Retinal pigment epithelial cell (primary cell): ENCODE data around the gene FOXP4.

ENCODE experiments used
- DNase-seq: peaks from one replicate; pipeline ENCODE4 v3.0.0-alpha.2; 2010; ENCODE audit warnings: low read depth
- H3K4me3 ChIP-seq: 2 replicates; pipeline ENCODE4 v1.5.1; 2011; ENCODE audit warnings: mild to moderate bottlenecking, low read length, control low read depth, moderate library complexity
- TF ChIP-seq, protein P1 (sequence below): conservative IDR thresholded peaks from 2 replicates; pipeline ENCODE4 v1.5.1; 2011; ENCODE audit warnings: low read depth, low read length, control low read depth, inconsistent platforms

Gene FOXP4

DNA sequence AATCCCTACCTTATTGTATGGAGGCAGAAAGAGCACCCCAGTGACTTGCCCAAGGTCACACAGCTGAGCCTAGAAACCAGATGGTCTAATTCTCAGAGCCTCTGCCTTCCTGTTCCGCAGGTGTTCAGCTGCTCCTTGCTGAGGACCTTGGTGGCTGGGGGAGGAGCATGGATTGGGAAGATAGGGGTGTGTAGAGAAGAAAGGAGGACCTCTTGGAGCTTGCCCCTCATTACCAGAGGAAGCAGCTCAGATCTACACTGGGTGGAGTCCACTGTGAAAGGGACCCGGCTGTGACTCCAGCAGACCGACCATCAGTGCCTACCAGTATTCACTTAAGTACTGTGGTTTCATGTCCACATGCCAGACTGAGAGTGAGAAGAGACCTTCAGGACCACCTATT lies 15.2 kb downstream of the FOXP4 start:
- TF ChIP-seq, protein P1, sequence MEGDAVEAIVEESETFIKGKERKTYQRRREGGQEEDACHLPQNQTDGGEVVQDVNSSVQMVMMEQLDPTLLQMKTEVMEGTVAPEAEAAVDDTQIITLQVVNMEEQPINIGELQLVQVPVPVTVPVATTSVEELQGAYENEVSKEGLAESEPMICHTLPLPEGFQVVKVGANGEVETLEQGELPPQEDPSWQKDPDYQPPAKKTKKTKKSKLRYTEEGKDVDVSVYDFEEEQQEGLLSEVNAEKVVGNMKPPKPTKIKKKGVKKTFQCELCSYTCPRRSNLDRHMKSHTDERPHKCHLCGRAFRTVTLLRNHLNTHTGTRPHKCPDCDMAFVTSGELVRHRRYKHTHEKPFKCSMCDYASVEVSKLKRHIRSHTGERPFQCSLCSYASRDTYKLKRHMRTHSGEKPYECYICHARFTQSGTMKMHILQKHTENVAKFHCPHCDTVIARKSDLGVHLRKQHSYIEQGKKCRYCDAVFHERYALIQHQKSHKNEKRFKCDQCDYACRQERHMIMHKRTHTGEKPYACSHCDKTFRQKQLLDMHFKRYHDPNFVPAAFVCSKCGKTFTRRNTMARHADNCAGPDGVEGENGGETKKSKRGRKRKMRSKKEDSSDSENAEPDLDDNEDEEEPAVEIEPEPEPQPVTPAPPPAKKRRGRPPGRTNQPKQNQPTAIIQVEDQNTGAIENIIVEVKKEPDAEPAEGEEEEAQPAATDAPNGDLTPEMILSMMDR, result no peak
- no peak overlapping the region for H3K4me3 ChIP-seq
- DNase-seq, result no peak

DNA sequence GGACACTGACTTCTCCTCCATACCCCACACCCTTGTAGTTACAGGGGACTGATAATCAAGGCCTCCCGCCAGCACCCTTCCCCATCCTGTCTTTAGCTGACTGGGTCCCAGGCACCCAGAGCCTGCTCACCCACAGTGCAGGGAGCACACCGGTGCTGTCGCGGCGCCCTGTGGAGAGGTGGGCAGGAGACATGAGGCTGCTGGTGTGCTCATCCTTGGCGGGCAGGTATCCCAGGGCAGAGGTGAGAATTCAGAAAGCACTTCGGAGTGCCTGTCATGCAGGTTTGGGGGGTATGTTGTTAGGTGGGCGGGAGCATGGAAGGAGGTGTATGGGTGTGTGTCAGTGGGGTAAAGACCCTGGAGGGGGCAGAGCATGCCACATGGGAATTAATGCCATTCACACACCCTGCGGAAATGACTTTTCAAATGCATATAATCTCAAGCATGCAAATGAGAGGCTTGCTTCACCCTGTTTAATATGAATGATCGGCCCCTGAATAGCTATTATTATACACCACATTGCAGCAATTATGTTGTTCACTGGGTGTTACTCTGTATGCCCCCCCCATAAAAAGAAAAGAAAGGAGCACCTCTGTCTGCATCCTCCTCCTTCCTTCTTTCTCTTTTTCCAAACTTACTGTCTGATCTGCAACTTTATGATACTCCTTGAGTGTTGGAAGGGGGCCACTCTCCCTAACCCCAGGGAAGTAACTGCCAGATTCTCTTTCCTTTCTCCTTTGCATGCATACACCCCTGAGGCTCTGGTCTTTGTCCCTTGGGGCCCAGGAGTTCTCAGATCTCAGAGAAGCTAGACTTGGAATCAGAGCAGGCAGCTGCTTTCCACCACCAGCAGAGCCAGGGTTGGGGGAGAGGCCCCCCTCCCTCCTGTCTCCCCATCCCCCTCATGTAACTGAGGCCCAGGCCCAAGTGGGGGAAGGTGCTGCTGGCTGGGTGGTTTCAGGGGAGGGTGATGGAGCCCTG lies 16.0 kb downstream of the FOXP4 start:
- TF ChIP-seq, protein P1, result no peak
- H3K4me3 ChIP-seq, result no peak overlapping the region
- no peak for DNase-seq

DNA sequence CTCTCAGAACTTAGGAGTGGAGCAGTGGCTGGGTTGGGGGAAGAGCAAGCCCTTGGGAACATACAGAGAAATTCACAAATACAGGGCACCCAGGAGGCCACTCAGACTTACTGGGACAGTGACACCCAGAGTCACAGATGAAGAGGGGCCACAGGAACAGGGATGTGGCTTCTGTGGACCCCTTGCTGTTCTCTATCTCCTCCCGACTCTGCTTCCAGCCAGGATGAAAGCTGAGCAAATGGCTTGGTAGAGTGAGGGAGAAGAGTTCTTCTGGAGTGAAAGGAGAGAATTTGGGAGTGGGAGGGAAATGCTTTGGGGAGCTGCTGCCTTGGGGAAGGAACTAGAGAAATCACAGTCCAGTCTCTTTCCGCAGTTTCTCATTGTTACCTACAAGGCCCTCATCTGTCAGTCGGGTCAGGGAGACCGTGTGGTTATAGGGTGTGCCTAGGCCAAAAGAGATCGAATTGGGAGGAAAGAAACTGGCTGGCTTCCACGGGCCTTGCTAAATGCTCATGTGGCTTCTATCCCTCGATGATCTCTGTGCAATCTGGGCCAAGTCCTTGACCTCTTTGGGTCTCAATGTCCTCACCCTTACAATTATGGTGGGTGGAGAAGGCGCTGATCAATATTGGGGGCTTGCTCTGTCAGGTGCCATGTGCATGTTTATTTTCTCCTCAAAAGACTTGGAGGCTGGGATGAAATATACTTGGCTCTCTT lies 17.0 kb downstream of the FOXP4 start:
- TF ChIP-seq, protein P1, result no peak
- no peak overlapping the region for H3K4me3 ChIP-seq
- DNase-seq, result no peak

DNA sequence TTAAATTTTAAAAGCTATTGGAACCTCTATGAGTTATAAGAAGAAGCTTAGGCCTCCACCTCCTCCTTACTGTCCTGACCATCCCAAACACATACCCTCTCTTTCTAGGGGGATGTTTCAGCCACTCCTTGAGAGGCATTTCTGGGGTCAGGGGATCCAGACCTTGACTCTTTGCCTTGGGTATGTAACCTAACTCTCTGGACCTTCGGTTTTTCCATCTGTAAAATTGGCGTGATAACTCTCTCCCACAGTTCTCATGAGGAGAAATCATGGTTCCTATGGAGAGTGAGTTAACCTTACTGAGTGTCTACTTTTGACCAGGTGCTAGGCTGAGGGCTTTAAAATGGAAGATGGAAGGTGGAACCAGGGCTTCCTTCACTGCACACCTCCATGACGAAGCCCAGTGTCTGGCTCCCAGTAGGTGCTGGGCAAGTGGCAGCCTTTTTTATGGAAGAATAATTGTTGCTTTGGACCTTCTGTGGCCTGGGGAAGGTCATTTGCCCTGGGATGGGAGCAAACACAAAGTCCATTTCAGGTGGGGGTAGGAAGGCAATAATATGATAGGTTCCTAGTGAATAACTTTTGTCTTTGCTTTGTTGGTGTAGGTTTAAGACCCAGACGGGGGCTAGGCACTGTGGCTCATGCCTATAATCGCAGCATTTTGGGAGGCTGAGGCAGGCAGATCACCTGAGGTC lies 18.4 kb downstream of the FOXP4 start:
- DNase-seq, result no peak
- H3K4me3 ChIP-seq, result no peak overlapping the region
- TF ChIP-seq, protein P1, result no peak

DNA sequence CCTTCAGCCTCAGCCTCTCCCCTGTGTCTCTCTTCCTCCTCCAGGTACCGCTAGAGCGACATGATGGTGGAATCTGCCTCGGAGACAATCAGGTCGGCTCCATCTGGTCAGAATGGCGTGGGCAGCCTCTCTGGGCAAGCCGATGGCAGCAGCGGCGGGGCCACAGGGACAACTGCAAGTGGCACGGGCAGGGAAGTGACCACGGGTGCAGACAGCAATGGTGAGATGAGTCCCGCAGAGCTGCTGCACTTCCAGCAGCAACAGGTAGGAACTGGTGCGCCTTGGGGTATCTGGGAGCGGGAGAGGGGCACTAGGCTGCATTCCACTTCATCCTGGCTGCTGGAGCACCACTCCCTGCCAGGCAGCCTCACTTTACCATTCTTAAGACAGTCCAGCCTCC lies 19.5 kb downstream of the FOXP4 start:
- TF ChIP-seq, protein P1, result no peak
- no peak overlapping the region for H3K4me3 ChIP-seq
- DNase-seq, result no peak

DNA sequence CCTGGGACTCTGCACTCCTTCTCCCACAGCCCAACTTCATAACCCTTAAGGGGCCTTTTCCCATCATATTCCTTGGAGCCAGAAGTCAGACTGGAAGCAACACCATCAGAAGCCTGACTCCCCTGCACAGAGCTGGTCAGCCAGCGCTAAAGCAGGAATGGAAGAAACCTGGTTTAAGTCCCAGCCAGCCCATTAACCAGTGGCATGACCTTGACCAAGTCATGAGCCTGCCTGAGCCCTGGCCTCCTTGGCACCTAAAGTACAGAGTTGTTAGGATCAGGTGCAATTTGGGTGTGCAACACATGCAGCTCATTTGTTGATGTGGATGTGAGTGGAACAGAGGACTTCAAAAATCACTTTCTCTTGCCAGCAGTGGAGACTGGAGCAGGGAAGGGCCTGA lies 20.8 kb downstream of the FOXP4 start:
- TF ChIP-seq, protein P1, result no peak
- H3K4me3 ChIP-seq, result no peak overlapping the region
- no peak for DNase-seq
